HepG2 (cell line): ENCODE data around the gene FAM98A. TPM values are rescaled to one million over a fixed set of nuclear protein-coding genes. Genes with fewer than 3 reads are reported as not detected.

ENCODE experiments used
- CSRNP2 ChIP-seq: sonication (generic); formaldehyde crosslinking; conservative IDR thresholded peaks from 2 replicates; pipeline ENCODE4 v1.8.0; 2022; ENCODE audit warnings: low read depth, missing genetic modification reagents
- DBP ChIP-seq: sonication (generic); formaldehyde crosslinking; IDR thresholded peaks from 2 replicates; pipeline ENCODE4 v1.4.0; 2020; ENCODE audit warnings: missing genetic modification reagents; ENCODE audit errors: not compliant biosample characterization
- E2F5 ChIP-seq: sonication (generic); formaldehyde crosslinking; conservative IDR thresholded peaks from 2 replicates; pipeline ENCODE4 v1.4.0; 2020; ENCODE audit warnings: missing genetic modification reagents
- ETV6 ChIP-seq: sonication (generic); formaldehyde crosslinking; conservative IDR thresholded peaks from 2 replicates; pipeline ENCODE4 v1.4.0; 2020; ENCODE audit warnings: missing genetic modification reagents
- HOXA5 ChIP-seq: sonication (generic); formaldehyde crosslinking; IDR thresholded peaks from 2 replicates; pipeline ENCODE4 v1.4.0; 2020; ENCODE audit warnings: missing genetic modification reagents
- IRF2 ChIP-seq: IDR thresholded peaks from 2 replicates; pipeline ENCODE4 v1.6.1; 2018; ENCODE audit warnings: missing genetic modification reagents, missing compliant biosample characterization
- MEIS2 ChIP-seq: sonication (generic); formaldehyde crosslinking; IDR thresholded peaks from 2 replicates; pipeline ENCODE4 v1.9.0; 2021; ENCODE audit warnings: mild to moderate bottlenecking, missing genetic modification reagents
- MIER3 ChIP-seq: IDR thresholded peaks from 2 replicates; pipeline ENCODE4 v1.6.1; 2016; ENCODE audit warnings: missing compliant biosample characterization, borderline replicate concordance
- MLXIP ChIP-seq: sonication (generic); formaldehyde crosslinking; IDR thresholded peaks from 2 replicates; pipeline ENCODE4 v1.9.0; 2021; ENCODE audit warnings: missing genetic modification reagents, borderline replicate concordance
- PHF21A ChIP-seq: sonication (generic); formaldehyde crosslinking; IDR thresholded peaks from 2 replicates; pipeline ENCODE4 v1.5.0; 2020; ENCODE audit warnings: mild to moderate bottlenecking, missing genetic modification reagents
- SNAPC5 ChIP-seq: sonication (generic); formaldehyde crosslinking; IDR thresholded peaks from 2 replicates; pipeline ENCODE4 v1.8.1; 2023; ENCODE audit warnings: mild to moderate bottlenecking, missing genetic modification reagents, borderline replicate concordance
- SP140L ChIP-seq: sonication (generic); formaldehyde crosslinking; IDR thresholded peaks from 2 replicates; pipeline ENCODE4 v1.4.0; 2020; ENCODE audit warnings: missing genetic modification reagents, borderline replicate concordance
- SPEN ChIP-seq: sonication (generic); formaldehyde crosslinking; IDR thresholded peaks from 2 replicates; pipeline ENCODE4 v1.5.1; 2020; ENCODE audit warnings: low read depth, mild to moderate bottlenecking, missing genetic modification reagents
- ZBTB25 ChIP-seq: IDR thresholded peaks from 2 replicates; pipeline ENCODE4 v1.6.1; 2018; ENCODE audit warnings: missing genetic modification reagents
- ZFP36L1 ChIP-seq: sonication (generic); formaldehyde crosslinking; IDR thresholded peaks from 2 replicates; pipeline ENCODE4 v1.8.0; 2022; ENCODE audit warnings: mild to moderate bottlenecking, missing genetic modification reagents, moderate library complexity
- ZKSCAN8 ChIP-seq: IDR thresholded peaks from 2 replicates; pipeline ENCODE4 v1.6.1; 2016; ENCODE audit warnings: borderline replicate concordance, missing genetic modification reagents, missing compliant biosample characterization
- ZNF251 ChIP-seq: sonication (generic); formaldehyde crosslinking; IDR thresholded peaks from 2 replicates; pipeline ENCODE4 v1.9.0; 2021; ENCODE audit warnings: mild to moderate bottlenecking, missing genetic modification reagents
- ZNF256 ChIP-seq: sonication (generic); formaldehyde crosslinking; conservative IDR thresholded peaks from 2 replicates; pipeline ENCODE4 v1.4.0; 2020; ENCODE audit warnings: missing genetic modification reagents
- ZNF274 ChIP-seq: sonication (generic); formaldehyde crosslinking; IDR thresholded peaks from 2 replicates; pipeline ENCODE4 v1.5.1; 2020; ENCODE audit warnings: mild to moderate bottlenecking, missing genetic modification reagents
- ZNF44 ChIP-seq: sonication (generic); formaldehyde crosslinking; IDR thresholded peaks from 2 replicates; pipeline ENCODE4 v1.5.1; 2020; ENCODE audit warnings: mild to moderate bottlenecking, missing genetic modification reagents
- ZNF589 ChIP-seq: sonication (generic); formaldehyde crosslinking; conservative IDR thresholded peaks from 2 replicates; pipeline ENCODE4 v1.8.0; 2022; ENCODE audit warnings: mild to moderate bottlenecking, moderate library complexity, missing genetic modification reagents
- ZNF850 ChIP-seq: sonication (generic); formaldehyde crosslinking; conservative IDR thresholded peaks from 2 replicates; pipeline ENCODE4 v1.9.0; 2021; ENCODE audit warnings: mild to moderate bottlenecking, missing genetic modification reagents
- polyA plus RNA-seq, 8 experiments: library from polyadenylated mRNA; depleted of rRNA in 3 of 8; stranded (reverse) in 7 of 8; unstranded in 1 of 8; fragments of >200 nt; fragmentation: Illumina TruSeq in 4 of 8; extraction: Trizol in 4 of 8; gene quantifications; 2 replicates each; pipeline versions ENCODE4 v1.2.1 to v1.2.3, GENCODE V29; 2011 to 2016; ENCODE audit warnings: low read depth in 4 of 8, missing spikeins in 1 of 8, mixed read lengths in 1 of 8; ENCODE audit not compliant: insufficient read depth in 1 of 8
- total RNA-seq, 5 experiments: library from RNA; depleted of rRNA; stranded (reverse); fragments of >200 nt; fragmentation: Illumina TruSeq; extraction: Trizol; gene quantifications; 2 replicates each; pipeline ENCODE4 v1.2.3, GENCODE V29; 2016; ENCODE audit warnings: low read depth in 1 of 5

FAM98A gene
- total and polyA plus RNA-seq, 2 of the 13 experiments (the other 11 are each of a cell fraction or from before 2014, with no cell fraction given), result 44.0 to 61.4 TPM

GRCh38 chr2:33599175-33599942, at the start of gene FAM98A (continued):
- TF ChIP-seq MIER3 (CRISPR knock-in tag) (peak; percentile 48; the same call in 1 of the 2 replicates), ZNF274 (CRISPR knock-in tag) (peak; percentile 71; the same call in 1 of the 2 replicates), CSRNP2 (CRISPR knock-in tag) (no peak), ZNF256 (CRISPR knock-in tag) (0 out of 2 replicates have a peak, but pooled peaks have one; percentile 30), SPEN (CRISPR knock-in tag) (peak; percentile 74), MLXIP (CRISPR knock-in tag) (peak; percentile 70; the same call in 1 of the 2 replicates), ZNF850 (CRISPR knock-in tag) (no peak), HOXA5 (peak; percentile 58; the same call in 1 of the 2 replicates), ETV6 (CRISPR knock-in tag) (peak; percentile 13; the same call in 1 of the 2 replicates), ZFP36L1 (CRISPR knock-in tag) (peak; percentile 99), ZKSCAN8 (0 out of 2 replicates have a peak, but pooled peaks have one; percentile 28), ZNF251 (CRISPR knock-in tag) (no peak), IRF2 (peak; percentile 88), MEIS2 (0 out of 2 replicates have a peak, but pooled peaks have one; percentile 50), E2F5 (CRISPR knock-in tag) (no peak; the same call in 1 of the 2 replicates), ZNF44 (CRISPR knock-in tag) (peak; percentile 96), ZBTB25 (peak; percentile 78), DBP (CRISPR knock-in tag) (peak; percentile 79), SNAPC5 (CRISPR knock-in tag) (0 out of 2 replicates have a peak, but pooled peaks have one; percentile 41), ZNF589 (CRISPR knock-in tag) (peak; percentile 49; the same call in 1 of the 2 replicates), SP140L (CRISPR knock-in tag) (peak; percentile 37; the same call in 1 of the 2 replicates), PHF21A (CRISPR knock-in tag) (peak; percentile 85)
